DOHH2 (cell line): ENCODE measurements around the gene BAIAP2.

ENCODE experiments used
- CTCF ChIP-seq: fragments of 200-600 bp; sonication (generic); IDR thresholded peaks from one replicate; pipeline ENCODE4 v1.5.1; 2014; ENCODE audit warnings: antibody characterized with exemption, mild to moderate bottlenecking, low read depth, low read length; ENCODE audit not compliant: poor library complexity, severe bottlenecking
- EZH2phosphoT487 ChIP-seq: fragments of 200-600 bp; sonication (generic); IDR thresholded peaks from 2 replicates; pipeline ENCODE4 v1.6.1; 2017; ENCODE audit warnings: borderline replicate concordance, mild to moderate bottlenecking, antibody characterized with exemption, low read length, moderate library complexity, mixed read lengths

- TF ChIP-seq CTCF (no peak), EZH2phosphoT487 (no peak)
Observed at GRCh38 chr17:81073967-81074839, 39.3 kb downstream of the BAIAP2 start.
